ENCODE data around the gene PER1.

GRCh38 chr17:8153957-8154607 is 1.9 kb upstream of the PER1 start:
- TF ChIP-seq POLR2A (IDR thresholded peaks at IDR 0.05; ENCODE audit: low read depth) (peak; percentile 75), CTCF (IDR thresholded peaks at IDR 0.05) (no peak)

All from esophagus muscularis mucosa (tissue), 3 donors.